PC-3 (cell line): ENCODE measurements around the gene RBMS3.

ENCODE experiments used
- EZH2 ChIP-seq: fragments of 300-600 bp; sonication (generic); IDR thresholded peaks from one replicate; pipeline ENCODE4 v1.6.1; 2017; ENCODE audit warnings: antibody characterized with exemption, mild to moderate bottlenecking, low read length; ENCODE audit not compliant: unreplicated experiment
- TF ChIP-seq, protein P1 (sequence below): fragments of 300-600 bp; sonication (generic); conservative IDR thresholded peaks from 2 replicates; pipeline ENCODE4 v1.5.1; 2017; ENCODE audit warnings: antibody characterized with exemption, low read depth, mild to moderate bottlenecking, low read length

DNA sequence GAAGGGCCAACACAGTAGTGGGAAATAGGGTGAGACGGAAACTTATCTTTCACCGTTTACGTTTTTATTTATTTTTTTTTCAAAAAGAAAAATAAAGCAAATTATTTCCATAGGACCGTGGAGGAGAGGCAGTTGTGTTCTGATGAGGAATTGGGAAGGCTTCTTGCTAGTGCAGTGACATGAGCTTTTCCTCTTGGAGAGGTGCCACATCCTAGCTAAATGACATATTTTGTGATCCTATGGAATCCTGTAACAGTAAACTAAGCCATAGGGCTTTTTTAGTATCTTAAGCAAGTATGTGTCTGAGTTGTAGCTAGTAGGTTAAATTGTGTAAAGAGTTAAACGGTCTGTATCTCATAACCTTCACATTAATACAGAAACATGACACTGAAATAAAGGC lies 609.9 kb downstream of the RBMS3 start:
- TF ChIP-seq, protein P1, sequence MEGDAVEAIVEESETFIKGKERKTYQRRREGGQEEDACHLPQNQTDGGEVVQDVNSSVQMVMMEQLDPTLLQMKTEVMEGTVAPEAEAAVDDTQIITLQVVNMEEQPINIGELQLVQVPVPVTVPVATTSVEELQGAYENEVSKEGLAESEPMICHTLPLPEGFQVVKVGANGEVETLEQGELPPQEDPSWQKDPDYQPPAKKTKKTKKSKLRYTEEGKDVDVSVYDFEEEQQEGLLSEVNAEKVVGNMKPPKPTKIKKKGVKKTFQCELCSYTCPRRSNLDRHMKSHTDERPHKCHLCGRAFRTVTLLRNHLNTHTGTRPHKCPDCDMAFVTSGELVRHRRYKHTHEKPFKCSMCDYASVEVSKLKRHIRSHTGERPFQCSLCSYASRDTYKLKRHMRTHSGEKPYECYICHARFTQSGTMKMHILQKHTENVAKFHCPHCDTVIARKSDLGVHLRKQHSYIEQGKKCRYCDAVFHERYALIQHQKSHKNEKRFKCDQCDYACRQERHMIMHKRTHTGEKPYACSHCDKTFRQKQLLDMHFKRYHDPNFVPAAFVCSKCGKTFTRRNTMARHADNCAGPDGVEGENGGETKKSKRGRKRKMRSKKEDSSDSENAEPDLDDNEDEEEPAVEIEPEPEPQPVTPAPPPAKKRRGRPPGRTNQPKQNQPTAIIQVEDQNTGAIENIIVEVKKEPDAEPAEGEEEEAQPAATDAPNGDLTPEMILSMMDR: no peak
- TF ChIP-seq EZH2: no peak
